Measurements from ENCODE around the gene FEN1. TPM values are rescaled to one million over a fixed set of nuclear protein-coding genes. Genes with fewer than 3 reads are reported as not detected.

FEN1 gene
- total and polyA plus RNA-seq, 2 of the 13 experiments (the other 11 are each of a cell fraction or from before 2014, with no cell fraction given): 12.4 to 102 TPM

- TF ChIP-seq STAT6 (CRISPR knock-in tag; IDR thresholded peaks at IDR 0.05; ENCODE audit: borderline replicate concordance): no peak
- TF ChIP-seq KLF9 (CRISPR knock-in tag; IDR thresholded peaks at IDR 0.05; ENCODE audit: low read depth): no peak
- TF ChIP-seq ZMYM3 (CRISPR knock-in tag; IDR thresholded peaks at IDR 0.05): peak; percentile 22; the same call in 1 of the 2 replicates
- TF ChIP-seq YEATS2 (CRISPR knock-in tag; IDR thresholded peaks at IDR 0.05; ENCODE audit: borderline replicate concordance): no peak
- TF ChIP-seq ZFX (CRISPR knock-in tag; IDR thresholded peaks at IDR 0.05; ENCODE audit: low read depth): peak; percentile 34; the same call in 1 of the 2 replicates
- TF ChIP-seq ZNF451 (CRISPR knock-in tag; IDR thresholded peaks at IDR 0.05): 0 out of 2 replicates have a peak, but pooled peaks have one; percentile 14
- no peak for TF ChIP-seq SRSF1 (optimal IDR thresholded peaks at IDR 0.05; ENCODE audit: low read depth, low read length)
- no peak for TF ChIP-seq HOXD1 (CRISPR knock-in tag; IDR thresholded peaks at IDR 0.05)
- no peak for TF ChIP-seq ARNT (IDR thresholded peaks at IDR 0.05)
- no peak for TF ChIP-seq ZSCAN22 (CRISPR knock-in tag; IDR thresholded peaks at IDR 0.05)
- TF ChIP-seq SAP130 (CRISPR knock-in tag; IDR thresholded peaks at IDR 0.05; ENCODE audit: low read depth): peak; percentile 6; the same call in 1 of the 2 replicates
- no peak for TF ChIP-seq BRCA1 (CRISPR knock-in tag; IDR thresholded peaks at IDR 0.05)
- no peak for TF ChIP-seq AHR (CRISPR knock-in tag; IDR thresholded peaks at IDR 0.05)
- no peak for TF ChIP-seq ZNF512 (CRISPR knock-in tag; IDR thresholded peaks at IDR 0.05)
- no peak for TF ChIP-seq NFRKB (IDR thresholded peaks at IDR 0.05)
- TF ChIP-seq ZZZ3 (CRISPR knock-in tag; IDR thresholded peaks at IDR 0.05; ENCODE audit: borderline replicate concordance): no peak
- TF ChIP-seq ZNF501 (CRISPR knock-in tag; IDR thresholded peaks at IDR 0.05): no peak
- TF ChIP-seq MED8 (CRISPR knock-in tag; IDR thresholded peaks at IDR 0.05; ENCODE audit: insufficient replicate concordance): no peak
- no peak for TF ChIP-seq KDM3A (CRISPR knock-in tag; IDR thresholded peaks at IDR 0.05; ENCODE audit: low read depth)
- no peak for TF ChIP-seq HDAC1 (CRISPR knock-in tag; IDR thresholded peaks at IDR 0.05)
- no peak for TF ChIP-seq DMTF1 (CRISPR knock-in tag; IDR thresholded peaks at IDR 0.05)
- no peak for TF ChIP-seq TRIM22 (IDR thresholded peaks at IDR 0.05)
- no peak for TF ChIP-seq THAP7 (CRISPR knock-in tag; IDR thresholded peaks at IDR 0.05)
Measured at GRCh38 chr11:61752117-61752924, 40.4 kb upstream of the FEN1 start, which contains the start of gene MYRF (continued).
